ENCODE results near the gene TENM4. TPM values are rescaled to one million over a fixed set of nuclear protein-coding genes. Genes with fewer than 3 reads are reported as not detected.

TENM4 gene
- total RNA-seq, 4 donors from 2014 or later: 7.7 to 39.3 (median 16.1) TPM

DNA sequence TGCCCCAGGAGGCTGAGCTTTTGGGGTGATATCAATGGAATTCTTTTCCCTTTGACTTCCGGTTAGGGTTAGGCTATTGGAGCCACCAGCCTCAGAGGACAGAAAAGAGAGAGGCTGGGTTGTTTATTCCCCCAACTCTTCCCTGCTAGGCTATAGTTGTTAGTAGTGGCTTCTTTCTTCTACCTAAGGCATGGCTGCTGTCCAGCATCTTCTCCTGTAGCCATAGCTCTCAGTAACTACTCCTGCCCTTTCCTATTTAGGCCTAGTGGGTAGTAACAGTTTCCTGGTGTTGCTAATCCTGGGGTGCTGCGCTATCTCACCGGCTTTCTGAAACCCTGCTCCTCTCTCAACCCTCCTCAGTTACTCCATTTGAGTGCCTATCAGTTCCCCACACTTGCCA lies 184.9 kb downstream of the TENM4 start:
- no peak overlapping the region for H3K4me3 ChIP-seq
- no peaks in the 10 kb centered on the region for H3K36me3 ChIP-seq
- H3K27ac ChIP-seq: no peak overlapping the region
- 93 to 95% methylated on average over 3 of the region's 3 CpGs for WGBS, 2 donors
- TF ChIP-seq POLR2A (IDR thresholded peaks at IDR 0.05): no peak
- TF ChIP-seq, protein P1, sequence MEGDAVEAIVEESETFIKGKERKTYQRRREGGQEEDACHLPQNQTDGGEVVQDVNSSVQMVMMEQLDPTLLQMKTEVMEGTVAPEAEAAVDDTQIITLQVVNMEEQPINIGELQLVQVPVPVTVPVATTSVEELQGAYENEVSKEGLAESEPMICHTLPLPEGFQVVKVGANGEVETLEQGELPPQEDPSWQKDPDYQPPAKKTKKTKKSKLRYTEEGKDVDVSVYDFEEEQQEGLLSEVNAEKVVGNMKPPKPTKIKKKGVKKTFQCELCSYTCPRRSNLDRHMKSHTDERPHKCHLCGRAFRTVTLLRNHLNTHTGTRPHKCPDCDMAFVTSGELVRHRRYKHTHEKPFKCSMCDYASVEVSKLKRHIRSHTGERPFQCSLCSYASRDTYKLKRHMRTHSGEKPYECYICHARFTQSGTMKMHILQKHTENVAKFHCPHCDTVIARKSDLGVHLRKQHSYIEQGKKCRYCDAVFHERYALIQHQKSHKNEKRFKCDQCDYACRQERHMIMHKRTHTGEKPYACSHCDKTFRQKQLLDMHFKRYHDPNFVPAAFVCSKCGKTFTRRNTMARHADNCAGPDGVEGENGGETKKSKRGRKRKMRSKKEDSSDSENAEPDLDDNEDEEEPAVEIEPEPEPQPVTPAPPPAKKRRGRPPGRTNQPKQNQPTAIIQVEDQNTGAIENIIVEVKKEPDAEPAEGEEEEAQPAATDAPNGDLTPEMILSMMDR (IDR thresholded peaks at IDR 0.05): no peak
- H3K27me3 ChIP-seq: no peaks in the 10 kb centered on the region
- H3K9me3 ChIP-seq: no peaks in the 10 kb centered on the region
- intact Hi-C loops (cut with DNase I): no loop called here
- DNase-seq: no peak
- H3K4me1 ChIP-seq: no peaks in the 10 kb centered on the region

GRCh38 chr11:79253280-79253679 lies 187.6 kb downstream of the TENM4 start:
- TF ChIP-seq, protein P1 (IDR thresholded peaks at IDR 0.05): no peak
- TF ChIP-seq POLR2A (IDR thresholded peaks at IDR 0.05): no peak
- intact Hi-C loops (cut with DNase I): no loop called here
- Histone ChIP-seq H3K27me3 (no peaks in the 10 kb centered on the region), H3K27ac (no peak overlapping the region), H3K4me3 (no peak overlapping the region), H3K4me1 (no peaks in the 10 kb centered on the region), H3K36me3 (no peaks in the 10 kb centered on the region), H3K9me3 (no peaks in the 10 kb centered on the region)
- WGBS, 2 donors: 65 to 70% methylated on average over 7 to 8 of the region's 8 CpGs
- DNase-seq: no peak

GRCh38 chr11:79249295-79249993 lies 191.4 kb downstream of the TENM4 start:
- 70 to 75% methylated on average over 5 of the region's 5 CpGs for WGBS, 2 donors
- H3K9me3 ChIP-seq: no peaks in the 10 kb centered on the region
- intact Hi-C loops (cut with DNase I): no loop called here
- no peaks in the 10 kb centered on the region for H3K36me3 ChIP-seq
- TF ChIP-seq, protein P1 (IDR thresholded peaks at IDR 0.05): no peak
- TF ChIP-seq POLR2A (IDR thresholded peaks at IDR 0.05): no peak
- H3K4me1 ChIP-seq: peaks cover 8 to 26% (median 9%) of the 10 kb centered on the region in 3 donors
- no peak overlapping the region for H3K27ac ChIP-seq
- H3K27me3 ChIP-seq: no peaks in the 10 kb centered on the region
- DNase-seq: no peak
- no peak overlapping the region for H3K4me3 ChIP-seq

DNA sequence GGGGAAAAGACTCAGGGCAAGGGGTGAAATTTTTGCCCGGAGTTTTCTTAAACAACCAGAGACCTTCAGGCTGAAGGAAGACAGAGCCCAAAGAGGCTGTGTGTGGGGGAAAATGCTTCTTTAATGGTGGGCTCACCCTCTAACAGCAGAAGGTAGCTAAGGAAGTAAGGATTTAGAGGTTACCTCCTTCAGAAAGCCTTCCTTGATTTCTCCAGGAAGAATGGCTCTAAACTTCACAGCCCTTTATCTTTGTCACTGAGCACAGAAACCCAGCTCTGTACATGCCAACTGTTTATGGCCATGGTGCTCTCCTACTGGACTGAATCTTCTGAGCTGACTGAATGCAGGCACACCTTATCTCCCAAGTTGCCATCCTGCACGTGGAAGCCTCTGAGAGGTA lies 196.0 kb downstream of the TENM4 start:
- H3K27ac ChIP-seq: peak overlapping the region; percentile 45 to 87 (median 83)
- no peak overlapping the region for H3K4me3 ChIP-seq
- intact Hi-C loops (cut with DNase I): no loop called here
- 13 to 23% methylated on average over 2 of the region's 2 CpGs for WGBS, 2 donors
- no peaks in the 10 kb centered on the region for H3K27me3 ChIP-seq
- no peaks in the 10 kb centered on the region for H3K9me3 ChIP-seq
- H3K4me1 ChIP-seq: peaks cover 17 to 43% (median 21%) of the 10 kb centered on the region in 3 donors
- no peak for TF ChIP-seq POLR2A (IDR thresholded peaks at IDR 0.05)
- no peak for DNase-seq
- H3K36me3 ChIP-seq: no peaks in the 10 kb centered on the region

DNA sequence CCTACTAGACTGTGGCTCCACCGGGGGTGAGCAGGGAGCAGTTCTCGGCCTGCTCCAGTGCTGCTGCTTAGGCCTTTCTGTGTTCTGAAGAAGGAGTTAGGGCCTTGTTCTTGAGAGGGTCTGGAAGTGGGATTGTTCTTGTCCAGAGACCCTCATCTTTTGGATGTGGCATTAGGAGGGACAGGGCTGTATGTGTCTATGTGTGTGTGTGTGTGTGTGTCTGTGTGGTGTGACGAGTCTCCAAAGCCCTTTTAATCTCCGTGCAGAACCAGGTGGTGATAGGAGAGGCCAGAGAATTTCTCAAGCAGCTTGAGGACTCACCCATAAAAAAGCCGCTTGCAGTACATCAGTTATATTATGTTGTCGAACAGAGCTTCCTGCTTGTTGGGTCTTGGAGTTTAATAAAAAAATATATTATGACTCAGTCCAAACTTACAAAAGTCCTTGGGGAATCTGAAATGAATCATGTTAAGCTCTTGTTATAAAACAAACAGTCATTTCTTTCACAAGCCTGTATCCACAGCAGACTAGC lies 196.5 kb downstream of the TENM4 start:
- H3K4me1 ChIP-seq: peaks cover 17 to 43% (median 21%) of the 10 kb centered on the region in 3 donors
- H3K36me3 ChIP-seq: no peaks in the 10 kb centered on the region
- no peak for TF ChIP-seq POLR2A (IDR thresholded peaks at IDR 0.05)
- TF ChIP-seq, protein P1 (IDR thresholded peaks at IDR 0.05): no peak
- H3K9me3 ChIP-seq: no peaks in the 10 kb centered on the region
- no peaks in the 10 kb centered on the region for H3K27me3 ChIP-seq
- WGBS, 2 donors: 14 to 30% methylated on average over 4 to 5 of the region's 6 CpGs
- no peak for DNase-seq
- no peak overlapping the region for H3K4me3 ChIP-seq
- intact Hi-C loops (cut with DNase I): no loop called here
- peak overlapping the region; percentile 79 to 89 (median 86) for H3K27ac ChIP-seq
